MCF 10A (cell line): ENCODE results near the gene SHISA6. TPM values are rescaled to one million over a fixed set of nuclear protein-coding genes. Genes with fewer than 3 reads are reported as not detected.
A peak's percentile ranks its signal among the peaks of the same experiment; 100 is the strongest.

Experiments used
- Bru-seq: library from RNA; stranded (reverse); fragments of 400-500 nt; gene quantifications from one replicate; lab custom pipeline; 2021; lab: Mats Ljungman, UMichigan
- BruChase-seq, 2 experiments: library from RNA; stranded (reverse); fragments of 400-500 nt; gene quantifications; one replicate each; lab custom pipeline; 2021; lab: Mats Ljungman, UMichigan
- BruUV-seq: library from RNA; stranded (reverse); fragments of 400-500 nt; replicated peaks from 2 replicates; lab custom pipeline; 2021; lab: Mats Ljungman, UMichigan
- CTCF ChIA-PET: fragments of 300-600 bp; sonication (Branson Sonifier 250); formaldehyde crosslinking; extraction: SDS; loops from one replicate; lab custom pipeline; 2021; ENCODE audit warnings: antibody characterized with exemption, inconsistent platforms; lab: Yijun Ruan, JAX
- POLR2A ChIA-PET: fragments of 300-600, 350-650 bp; sonication (Branson Sonifier 250); formaldehyde crosslinking; extraction: SDS; loops from one replicate; lab custom pipeline; 2020; ENCODE audit warnings: antibody characterized with exemption, inconsistent platforms; lab: Yijun Ruan, JAX
- DNase-seq: peaks from one replicate; pipeline ENCODE4 v3.0.0-alpha.2; 2018; ENCODE audit not compliant: unreplicated experiment
- H3K27ac Mint-ChIP-seq: one replicate; pipeline ENCODE4 v1.8.0; 2022; ENCODE audit warnings: mild to moderate bottlenecking, low read depth, mixed read lengths; ENCODE audit not compliant: unreplicated experiment
- H3K27me3 Mint-ChIP-seq: one replicate; pipeline ENCODE4 v1.8.0; 2022; ENCODE audit warnings: mixed read lengths; ENCODE audit not compliant: insufficient read depth, unreplicated experiment
- H3K36me3 Mint-ChIP-seq: one replicate; pipeline ENCODE4 v1.8.0; 2022; ENCODE audit warnings: mild to moderate bottlenecking, moderate library complexity, mixed read lengths; ENCODE audit not compliant: insufficient read depth, unreplicated experiment
- H3K4me1 Mint-ChIP-seq: one replicate; pipeline ENCODE4 v1.8.0; 2022; ENCODE audit warnings: mixed read lengths; ENCODE audit not compliant: insufficient read depth, unreplicated experiment
- H3K4me3 Mint-ChIP-seq: one replicate; pipeline ENCODE4 v1.8.0; 2022; ENCODE audit warnings: mild to moderate bottlenecking, moderate library complexity, mixed read lengths; ENCODE audit not compliant: unreplicated experiment
- H3K9me3 Mint-ChIP-seq: one replicate; pipeline ENCODE4 v1.8.0; 2022; ENCODE audit warnings: mixed read lengths; ENCODE audit not compliant: unreplicated experiment
- CTCF ChIP-seq: fragments of 200-600 bp; IDR thresholded peaks from one replicate; pipeline ENCODE4 v1.8.0; 2022; ENCODE audit warnings: antibody characterized with exemption, mild to moderate bottlenecking; ENCODE audit not compliant: unreplicated experiment
- intact Hi-C: fragments of 100-400 bp; cut with micrococcal nuclease; formaldehyde crosslinking; loops from 2 replicates; pipeline ENCODE4 v1.14.1; 2022
- long read RNA-seq: library from polyadenylated mRNA; stranded (forward); transcript quantifications from one replicate; pipeline ENCODE4 v2.0.0, GENCODE V29; 2022
- total RNA-seq: library from RNA; stranded (reverse); gene quantifications from 2 replicates; pipeline ENCODE4 v1.2.3, GENCODE V29; 2022

SHISA6 gene
- not detected in 2 replicates for total RNA-seq
- Bru-seq, nascent RNA = percentile 2 among the genes with signal in this experiment
- BruChase-seq, experiment 1, labeled RNA remaining after a 6-hour chase = percentile 8 among the genes with signal in this experiment
- percentile 3 among the genes with signal in this experiment for BruChase-seq, experiment 2, labeled RNA remaining after a 2-hour chase
- long read RNA-seq = 0 reads

GRCh38 chr17:11240841-11241610 is at the start of gene SHISA6:
Gene SHISA6, plus strand, starts transcription at chr17:11241213.
- Mint-ChIP-seq H3K36me3 (no peaks in the 10 kb centered on the region), H3K4me1 (peaks cover 14% of the 10 kb centered on the region), H3K27ac (no peak within 1 kb of the TSS), H3K27me3 (peaks cover 10% of the 10 kb centered on the region), H3K4me3 (no peak within 1 kb of the TSS), H3K9me3 (peaks cover 7% of the 10 kb centered on the region)
- POLR2A ChIA-PET = no interaction called here
- CTCF ChIA-PET = no interaction called here
- TF ChIP-seq CTCF = no peak
- no TSS peak for BruUV-seq
- intact Hi-C loops = no loop called here
- DNase-seq = no peak

- ChIA-PET CTCF (interaction anchor here (0.7 kb wide), 1 partner anchor 112 kb away, joined by 3 read pairs; no protein-coding TSS in a partner anchor), POLR2A (no interaction called here)
- H3K27ac Mint-ChIP-seq = no peak overlapping the region
- no peaks in the 10 kb centered on the region for H3K27me3 Mint-ChIP-seq
- H3K4me3 Mint-ChIP-seq = no peak overlapping the region
- BruUV-seq = no TSS peak
- H3K4me1 Mint-ChIP-seq = peaks cover 5% of the 10 kb centered on the region
- H3K36me3 Mint-ChIP-seq = no peaks in the 10 kb centered on the region
- no peak for TF ChIP-seq CTCF
- intact Hi-C loops = no loop called here
- no peaks in the 10 kb centered on the region for H3K9me3 Mint-ChIP-seq
- no peak for DNase-seq
Measured at GRCh38 chr17:11195801-11196200, 45.2 kb upstream of the SHISA6 start.

GRCh38 chr17:11204991-11205390 is 36.0 kb upstream of the SHISA6 start:
- Mint-ChIP-seq H3K4me1 (peaks cover 5% of the 10 kb centered on the region), H3K27me3 (no peaks in the 10 kb centered on the region), H3K36me3 (no peaks in the 10 kb centered on the region), H3K27ac (no peak overlapping the region), H3K4me3 (no peak overlapping the region), H3K9me3 (peaks cover under 1% of the 10 kb centered on the region)
- ChIA-PET CTCF (no interaction called here), POLR2A (no interaction called here)
- TF ChIP-seq CTCF = no peak
- no peak for DNase-seq
- intact Hi-C loops = no loop called here
- BruUV-seq = no TSS peak

GRCh38 chr17:11205659-11206058 is 35.4 kb upstream of the SHISA6 start:
- H3K4me1 Mint-ChIP-seq = no peaks in the 10 kb centered on the region
- no peak for DNase-seq
- intact Hi-C loops = no loop called here
- TF ChIP-seq CTCF = no peak
- peaks cover 7% of the 10 kb centered on the region for H3K9me3 Mint-ChIP-seq
- no peak overlapping the region for H3K4me3 Mint-ChIP-seq
- H3K27ac Mint-ChIP-seq = peak overlapping the region; percentile 20
- BruUV-seq = no TSS peak
- H3K27me3 Mint-ChIP-seq = no peaks in the 10 kb centered on the region
- POLR2A ChIA-PET = no interaction called here
- CTCF ChIA-PET = interaction anchor here (0.6 kb wide), 1 partner anchor 729 kb away, joined by 3 read pairs; no protein-coding TSS in a partner anchor
- H3K36me3 Mint-ChIP-seq = no peaks in the 10 kb centered on the region
